GM18502 (cell line): Measurements from ENCODE around the gene ZCCHC3.

Source experiments
- ATAC-seq: cut with Tn5 transposase; IDR thresholded peaks from one replicate; pipeline ENCODE4 v1.9.1; 2021; ENCODE audit warnings: mild to moderate bottlenecking; ENCODE audit not compliant: unreplicated experiment, poor library complexity

The ZCCHC3 gene

DNA sequence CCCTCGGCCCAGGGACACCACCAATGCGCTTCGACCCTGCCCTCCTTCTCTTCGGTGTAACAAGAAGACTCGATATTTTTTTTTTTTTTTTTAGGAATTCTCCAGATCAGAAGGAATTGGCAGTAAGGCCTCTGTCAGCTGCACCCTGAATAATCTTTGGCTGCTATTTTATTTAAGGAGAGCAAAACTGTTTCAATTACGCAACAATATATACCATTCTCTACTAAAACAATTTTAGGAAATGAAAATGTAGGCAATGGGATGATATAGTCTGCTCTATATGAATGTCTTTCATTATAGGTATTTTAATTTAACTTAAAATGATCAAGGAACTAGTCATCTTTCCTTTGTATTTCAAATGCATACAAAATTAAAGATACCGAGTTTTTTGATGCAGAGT is 13.3 kb downstream of the ZCCHC3 start:
- ATAC-seq = no peak

- no peak for ATAC-seq
These were observed 14.2 kb downstream of the ZCCHC3 start for GRCh38 chr20:311609-312008.

DNA sequence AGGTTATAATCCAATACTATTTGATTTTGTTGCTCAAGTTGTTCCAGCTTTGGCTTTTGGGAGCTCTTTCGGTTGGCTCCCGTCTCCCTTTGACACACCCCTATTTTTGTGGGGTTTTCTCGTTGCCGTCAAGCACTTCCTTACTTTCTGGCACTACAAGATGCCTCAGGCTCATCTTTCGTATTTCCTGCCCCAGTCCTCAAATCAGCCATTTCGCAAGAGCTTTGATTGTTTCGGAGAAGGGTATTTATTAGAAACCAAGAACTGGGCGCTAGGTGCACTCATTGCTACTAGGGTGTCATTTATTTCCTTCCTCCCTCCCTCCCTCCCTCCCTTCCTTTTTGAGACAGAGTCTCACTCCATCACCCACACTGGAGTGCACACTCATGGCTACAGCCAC is 14.7 kb downstream of the ZCCHC3 start:
- ATAC-seq = no peak

GRCh38 chr20:312866-313265 is 15.5 kb downstream of the ZCCHC3 start:
- no peak for ATAC-seq

- no peak for ATAC-seq
These were observed 16.0 kb downstream of the ZCCHC3 start for GRCh38 chr20:313402-313801.

DNA sequence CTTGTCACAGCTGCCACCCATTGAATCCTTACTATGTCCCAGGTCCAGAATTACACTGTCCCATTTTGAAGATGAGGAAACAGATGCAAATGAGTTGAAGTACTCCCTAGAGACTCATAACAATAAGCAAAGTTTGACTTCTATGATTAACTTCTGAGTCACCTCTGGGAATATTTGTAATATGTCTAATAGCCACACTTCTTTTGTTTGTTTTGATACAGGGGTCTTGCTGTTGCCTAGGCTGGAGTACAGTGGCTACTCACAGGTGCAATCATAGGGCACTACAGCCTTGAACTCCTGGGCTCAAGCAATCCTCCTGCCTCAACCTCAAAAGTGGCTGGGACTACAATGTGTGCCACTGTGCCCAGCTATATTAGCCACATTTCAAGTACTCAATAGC is 16.6 kb downstream of the ZCCHC3 start:
- no peak for ATAC-seq

DNA sequence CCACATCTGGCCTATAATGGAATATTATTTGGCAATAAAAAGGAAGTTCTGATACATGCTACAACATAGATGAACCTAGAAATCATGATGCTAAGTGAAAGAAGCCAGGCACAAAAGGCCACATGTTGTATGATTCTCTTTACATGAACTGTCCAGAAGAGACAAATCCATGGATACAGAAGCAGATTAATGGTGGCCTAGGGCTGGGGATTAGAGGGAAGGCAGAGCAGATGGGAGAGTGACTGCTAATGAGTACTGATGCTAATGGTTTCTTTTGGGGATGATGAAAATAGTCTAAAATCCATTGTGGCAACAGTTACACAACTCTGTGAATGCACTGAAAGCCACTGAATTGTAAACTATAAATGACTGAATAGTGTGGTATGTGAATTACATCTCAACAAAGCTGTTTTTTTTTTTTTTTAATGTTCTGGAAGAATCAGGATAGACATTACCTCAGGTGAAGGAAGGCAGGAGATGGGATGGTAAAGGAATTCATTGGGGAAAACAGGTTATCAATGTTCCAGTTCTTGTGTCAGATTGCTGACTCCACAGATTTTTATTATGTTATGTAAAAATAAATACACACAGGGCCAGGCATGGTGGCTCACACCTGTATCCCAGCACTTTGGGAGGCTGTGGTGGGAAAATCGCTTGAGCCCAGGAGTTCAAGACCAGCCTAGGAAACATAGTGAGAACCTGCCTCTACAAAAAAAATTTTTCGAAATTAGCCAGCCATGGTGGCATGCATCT is 19.1 kb downstream of the ZCCHC3 start:
- ATAC-seq = no peak

- ATAC-seq = peak; percentile 56
These were observed 27.0 kb downstream of the ZCCHC3 start for GRCh38 chr20:324177-325044.

- ATAC-seq = peak; percentile 71
These were observed 27.9 kb downstream of the ZCCHC3 start, which contains the start of gene SOX12 for GRCh38 chr20:325045-325888. Gene SOX12, plus strand, starts transcription at chr20:325552. Its CDS starts 373 bp downstream, at chr20:325925.

DNA sequence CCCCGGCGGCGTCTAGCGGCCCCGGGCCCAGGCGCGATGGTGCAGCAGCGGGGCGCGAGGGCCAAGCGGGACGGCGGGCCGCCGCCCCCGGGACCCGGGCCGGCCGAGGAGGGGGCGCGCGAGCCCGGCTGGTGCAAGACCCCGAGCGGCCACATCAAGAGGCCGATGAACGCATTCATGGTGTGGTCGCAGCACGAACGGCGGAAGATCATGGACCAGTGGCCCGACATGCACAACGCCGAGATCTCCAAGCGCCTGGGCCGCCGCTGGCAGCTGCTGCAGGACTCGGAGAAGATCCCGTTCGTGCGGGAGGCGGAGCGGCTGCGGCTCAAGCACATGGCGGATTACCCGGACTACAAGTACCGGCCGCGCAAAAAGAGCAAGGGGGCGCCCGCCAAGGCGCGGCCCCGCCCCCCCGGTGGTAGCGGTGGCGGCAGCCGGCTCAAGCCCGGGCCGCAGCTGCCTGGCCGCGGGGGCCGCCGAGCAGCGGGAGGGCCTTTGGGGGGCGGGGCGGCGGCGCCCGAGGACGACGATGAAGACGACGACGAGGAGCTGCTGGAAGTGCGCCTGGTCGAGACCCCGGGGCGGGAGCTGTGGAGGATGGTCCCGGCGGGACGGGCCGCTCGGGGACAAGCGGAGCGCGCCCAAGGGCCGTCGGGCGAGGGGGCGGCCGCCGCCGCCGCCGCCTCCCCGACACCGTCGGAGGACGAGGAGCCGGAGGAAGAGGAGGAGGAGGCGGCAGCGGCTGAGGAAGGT is 28.7 kb downstream of the ZCCHC3 start:
- no peak for ATAC-seq

DNA sequence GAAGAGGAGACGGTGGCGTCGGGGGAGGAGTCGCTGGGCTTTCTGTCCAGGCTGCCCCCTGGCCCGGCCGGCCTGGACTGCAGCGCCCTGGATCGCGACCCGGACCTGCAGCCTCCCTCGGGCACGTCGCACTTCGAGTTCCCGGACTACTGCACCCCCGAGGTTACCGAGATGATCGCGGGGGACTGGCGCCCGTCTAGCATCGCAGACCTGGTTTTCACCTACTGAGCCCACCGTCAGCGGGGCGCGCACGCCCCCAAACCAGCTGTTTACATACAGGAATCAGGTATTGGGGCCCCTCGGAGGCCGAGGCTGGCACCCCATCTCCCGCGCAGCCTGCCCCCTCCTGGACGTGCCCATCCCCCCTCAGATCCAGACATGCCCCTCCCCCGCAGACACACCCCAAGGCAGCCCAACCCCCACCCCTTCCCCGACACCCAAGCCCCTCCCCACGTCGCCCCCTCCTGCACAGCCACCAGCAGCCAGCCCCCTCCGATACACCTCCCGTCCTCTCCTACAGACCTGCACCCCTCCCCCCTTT is 29.3 kb downstream of the ZCCHC3 start:
- ATAC-seq = no peak

DNA sequence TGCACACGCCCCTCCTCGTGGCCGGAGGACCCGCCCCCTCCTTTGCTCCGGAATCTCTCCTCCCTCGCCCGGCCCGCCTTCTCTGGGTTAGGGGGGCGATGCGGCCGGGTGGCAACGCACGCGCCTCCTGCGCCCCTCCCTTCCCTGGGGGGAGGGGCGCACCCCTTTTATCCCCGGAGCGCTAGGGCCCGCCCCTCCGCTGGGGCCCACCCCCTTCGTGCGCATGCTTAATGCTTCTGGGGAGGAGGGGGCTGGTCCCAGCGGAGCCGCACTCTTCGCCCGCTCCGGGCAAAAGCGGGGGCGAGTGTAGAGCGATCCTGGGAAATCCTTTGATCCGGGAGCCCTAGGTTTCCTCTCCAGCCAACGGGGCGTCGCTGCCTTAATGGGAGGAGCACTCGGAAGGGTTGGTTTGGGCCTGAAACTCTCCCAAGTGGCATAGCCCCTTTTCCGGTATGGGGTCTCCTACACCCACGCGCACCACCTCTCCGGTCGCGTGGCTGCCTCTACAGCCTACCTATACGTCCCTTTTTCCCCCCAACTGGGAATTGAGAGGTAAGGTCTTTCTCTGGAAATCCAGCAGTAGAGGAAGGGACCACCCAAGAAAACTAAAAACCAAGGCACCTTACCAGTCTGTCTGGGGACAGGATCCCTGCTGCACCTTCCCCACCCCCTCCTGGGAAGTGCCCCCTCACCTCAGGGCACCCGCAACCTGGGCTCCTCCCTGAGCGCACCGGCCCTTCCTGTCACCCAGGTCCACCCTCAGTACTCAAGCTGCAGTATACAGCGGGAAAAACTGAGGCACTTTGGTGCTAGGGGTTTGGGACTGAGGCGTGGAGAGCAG is 30.0 kb downstream of the ZCCHC3 start:
- ATAC-seq = peak; percentile 23

DNA sequence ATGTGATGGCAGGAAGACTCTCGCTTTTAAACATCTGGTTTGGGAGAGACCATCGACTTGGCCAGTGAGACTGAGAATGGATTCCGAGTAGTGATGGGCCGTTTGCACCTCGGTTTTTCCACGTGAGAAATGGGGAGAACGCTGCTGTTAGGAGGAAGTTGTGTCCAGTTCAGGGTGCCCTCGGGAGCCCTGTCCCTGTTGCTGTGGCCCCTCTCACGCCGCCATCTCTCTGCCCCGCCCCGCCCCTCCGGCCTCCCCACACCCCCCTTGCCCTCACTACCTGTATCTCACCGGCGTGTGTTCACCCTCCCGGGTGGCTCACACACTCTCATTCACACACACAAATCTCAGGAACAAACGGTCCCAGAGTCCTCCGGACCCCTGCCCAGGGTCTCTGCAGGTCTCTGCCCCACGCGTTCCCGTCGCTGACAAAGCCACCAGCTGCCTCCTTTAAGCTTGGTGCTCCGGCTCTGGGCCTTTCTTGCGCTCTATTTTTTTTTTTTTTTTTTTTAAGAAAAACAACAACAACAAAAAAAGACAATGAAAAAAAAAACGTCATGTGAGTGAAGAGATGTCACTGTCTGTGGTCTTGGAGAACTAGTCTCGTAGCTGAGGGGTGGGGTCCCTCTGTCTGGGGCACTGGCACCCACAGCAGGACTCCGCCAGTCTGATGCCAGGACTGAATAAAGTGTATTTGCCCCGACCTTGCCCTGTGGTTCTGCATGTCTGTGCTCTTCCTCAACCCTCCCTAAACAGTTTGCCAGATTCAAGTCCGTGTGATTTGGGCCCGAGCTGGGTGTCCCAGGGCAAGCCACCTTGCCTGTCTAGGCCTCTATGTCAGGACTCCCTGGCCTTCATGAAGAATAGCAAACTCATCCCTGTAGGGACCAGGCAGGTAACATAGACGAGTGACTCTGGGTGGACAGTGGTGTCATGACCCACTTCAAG is 30.9 kb downstream of the ZCCHC3 start:
- ATAC-seq = no peak

- ATAC-seq = no peak
These were observed 31.8 kb downstream of the ZCCHC3 start for GRCh38 chr20:328975-329695.

GRCh38 chr20:329851-330232 is 32.5 kb downstream of the ZCCHC3 start:
- no peak for ATAC-seq

- ATAC-seq = no peak
These were observed 33.1 kb downstream of the ZCCHC3 start for GRCh38 chr20:330233-331149.
